HG02759 (cell line): ENCODE data around the gene TMTC2.

ENCODE experiments used
- ATAC-seq: cut with Tn5 transposase; IDR thresholded peaks from one replicate; pipeline ENCODE4 v1.9.1; 2021; ENCODE audit warnings: mild to moderate bottlenecking, moderate library complexity; ENCODE audit not compliant: unreplicated experiment

Gene TMTC2

GRCh38 chr12:83161456-83161855 lies 474.8 kb downstream of the TMTC2 start:
- ATAC-seq: no peak

GRCh38 chr12:83168751-83169150 lies 482.0 kb downstream of the TMTC2 start:
- ATAC-seq: no peak

- no peak for ATAC-seq
These were observed 485.7 kb downstream of the TMTC2 start for GRCh38 chr12:83172441-83172840.

- ATAC-seq: no peak
These were observed 486.4 kb downstream of the TMTC2 start for GRCh38 chr12:83172866-83173649.

- no peak for ATAC-seq
These were observed 493.3 kb downstream of the TMTC2 start for GRCh38 chr12:83179999-83180398.

GRCh38 chr12:83181074-83181473 lies 494.4 kb downstream of the TMTC2 start:
- no peak for ATAC-seq

GRCh38 chr12:83183132-83183531 lies 496.4 kb downstream of the TMTC2 start:
- no peak for ATAC-seq
